HG03103 (cell line): Measurements from ENCODE around the gene S100A8.
"Not testable (repeated sequence)": the region's sequence is repeated elsewhere in the genome, so short reads cannot be mapped to it uniquely, and the experiment has no call there.

Source experiments
- ATAC-seq: cut with Tn5 transposase; IDR thresholded peaks from one replicate; pipeline ENCODE4 v1.9.1; 2021; ENCODE audit warnings: low read depth; ENCODE audit not compliant: unreplicated experiment

Gene S100A8

GRCh38 chr1:153390938-153391710, at the start of gene S100A8:
S100A8 (minus strand) TSS chr1:153391073; CDS start chr1:153390535, 538 bp downstream.
- ATAC-seq: no peak

- ATAC-seq: no peak
Observed at GRCh38 chr1:153439273-153439672, 48.4 kb upstream of the S100A8 start.

GRCh38 chr1:153438599-153438998, 47.7 kb upstream of the S100A8 start:
- no peak for ATAC-seq

- no peak for ATAC-seq
Observed at GRCh38 chr1:153437236-153437635, 46.4 kb upstream of the S100A8 start.

GRCh38 chr1:153434746-153435455, 44.0 kb upstream of the S100A8 start:
- ATAC-seq: no peak

GRCh38 chr1:153432874-153433681, 42.2 kb upstream of the S100A8 start:
- no peak for ATAC-seq

GRCh38 chr1:153431928-153432327, 41.1 kb upstream of the S100A8 start:
- no peak for ATAC-seq

GRCh38 chr1:153431427-153431826, 40.6 kb upstream of the S100A8 start:
- ATAC-seq: no peak

GRCh38 chr1:153431002-153431401, 40.1 kb upstream of the S100A8 start:
- ATAC-seq: no peak

- no peak for ATAC-seq
Observed at GRCh38 chr1:153430561-153430960, 39.7 kb upstream of the S100A8 start.

GRCh38 chr1:153430166-153430553, 39.3 kb upstream of the S100A8 start:
- ATAC-seq: no peak

- ATAC-seq: no peak
Observed at GRCh38 chr1:153429266-153430165, 38.6 kb upstream of the S100A8 start.

- no peak for ATAC-seq
Observed at GRCh38 chr1:153428791-153429190, 37.9 kb upstream of the S100A8 start.

- ATAC-seq: no peak
Observed at GRCh38 chr1:153428073-153428638, 37.3 kb upstream of the S100A8 start.

- ATAC-seq: no peak
Observed at GRCh38 chr1:153426809-153427208, 35.9 kb upstream of the S100A8 start.

GRCh38 chr1:153422450-153423068, 31.7 kb upstream of the S100A8 start:
- ATAC-seq: no peak

- ATAC-seq: no peak
Observed at GRCh38 chr1:153420306-153420705, 29.4 kb upstream of the S100A8 start.

- ATAC-seq: not testable (repeated sequence)
Observed at GRCh38 chr1:153419436-153419793, 28.5 kb upstream of the S100A8 start.

- ATAC-seq: not testable (repeated sequence)
Observed at GRCh38 chr1:153418758-153419435, 28.0 kb upstream of the S100A8 start.
